H1 (cell line): ENCODE measurements around the gene LGALS1. TPM values are rescaled to one million over a fixed set of nuclear protein-coding genes. Genes with fewer than 3 reads are reported as not detected.

Experiments
- ASH2L ChIP-seq: fragments of 200-600, 300-600 bp; sonication (generic); IDR thresholded peaks from one replicate; pipeline ENCODE4 v1.7.1; 2017; ENCODE audit warnings: low read length
- BCL11A ChIP-seq, 2 experiments: IDR thresholded peaks; one replicate each; pipeline ENCODE4 v1.6.1; 2011; ENCODE audit warnings: low read depth in 2 of 2, low read length in 2 of 2, mild to moderate bottlenecking in 2 of 2
- BRCA1 ChIP-seq: IDR thresholded peaks from 2 replicates; pipeline ENCODE4 v1.6.1; 2012; ENCODE audit warnings: low read depth, low read length, improper control_type of control experiment
- CREB1 ChIP-seq: IDR thresholded peaks from 2 replicates; pipeline ENCODE4 v1.6.1; 2012; ENCODE audit warnings: inconsistent platforms
- CTBP2 ChIP-seq: IDR thresholded peaks from 2 replicates; pipeline ENCODE4 v1.7.0; 2011; ENCODE audit warnings: borderline replicate concordance, mild to moderate bottlenecking, moderate library complexity, mixed read lengths, low read length; ENCODE audit not compliant: insufficient read depth, insufficient read length
- E2F6 ChIP-seq: IDR thresholded peaks from 2 replicates; pipeline ENCODE4 v1.6.1; 2012; ENCODE audit warnings: inconsistent platforms
- GABPA ChIP-seq: IDR thresholded peaks from 2 replicates; pipeline ENCODE4 v1.6.1; 2011; ENCODE audit warnings: mild to moderate bottlenecking, low read length, moderate library complexity, borderline replicate concordance; ENCODE audit not compliant: insufficient read depth
- HDAC2 ChIP-seq, 2 experiments: fragments of 300-600 bp in 1 of 2; sonication (generic) in 1 of 2; IDR thresholded peaks; 2 replicates each; pipeline ENCODE4 v1.6.1; 2011 to 2012; ENCODE audit warnings: low read depth in 2 of 2, low read length in 2 of 2, mild to moderate bottlenecking in 2 of 2, moderate library complexity in 2 of 2, borderline replicate concordance in 1 of 2, inconsistent platforms in 1 of 2
- JUN ChIP-seq: IDR thresholded peaks from 2 replicates; pipeline ENCODE4 v1.6.1; 2011; ENCODE audit warnings: low read depth, mild to moderate bottlenecking, improper control_type of control experiment, low read length
- JUND ChIP-seq: IDR thresholded peaks from 2 replicates; pipeline ENCODE4 v1.6.1; 2011; ENCODE audit warnings: mild to moderate bottlenecking, improper control_type of control experiment, low read length
- RAD21 ChIP-seq, 2 experiments: IDR thresholded peaks in 1 of 2; conservative IDR thresholded peaks in 1 of 2; 2 replicates each; pipeline ENCODE4 v1.6.1; 2011; ENCODE audit warnings: low read depth in 2 of 2, low read length in 2 of 2, improper control_type of control experiment in 1 of 2, inconsistent platforms in 1 of 2, mild to moderate bottlenecking in 1 of 2, moderate library complexity in 1 of 2
- RFX5 ChIP-seq: IDR thresholded peaks from 2 replicates; pipeline ENCODE4 v1.6.1; 2011; ENCODE audit warnings: low read depth, low read length, improper control_type of control experiment, borderline replicate concordance
- RNF2 ChIP-seq: fragments of 200-900, 300-1000 bp; sonication (generic); IDR thresholded peaks from 2 replicates; pipeline ENCODE4 v1.7.1; 2016; ENCODE audit warnings: borderline replicate concordance, low read depth, mild to moderate bottlenecking, antibody characterized with exemption, low read length; ENCODE audit not compliant: poor library complexity, severe bottlenecking; ENCODE audit errors: missing control alignments
- SAP30 ChIP-seq: fragments of 300-600 bp; sonication (generic); IDR thresholded peaks from 2 replicates; pipeline ENCODE4 v1.7.1; 2012; ENCODE audit warnings: low read length, moderate library complexity, mild to moderate bottlenecking, inconsistent platforms; ENCODE audit not compliant: insufficient read depth, insufficient replicate concordance
- SIN3A ChIP-seq, 2 experiments: IDR thresholded peaks in 1 of 2; conservative IDR thresholded peaks in 1 of 2; 2 replicates each; pipeline ENCODE4 v1.6.1; 2011 to 2012; ENCODE audit warnings: low read length in 2 of 2, improper control_type of control experiment in 1 of 2, low read depth in 1 of 2, mild to moderate bottlenecking in 1 of 2
- SP1 ChIP-seq: IDR thresholded peaks from 2 replicates; pipeline ENCODE4 v1.6.1; 2011; ENCODE audit warnings: low read depth, low read length
- SP4 ChIP-seq: IDR thresholded peaks from 2 replicates; pipeline ENCODE4 v1.6.1; 2012; ENCODE audit warnings: low read length, inconsistent platforms
- TBP ChIP-seq: IDR thresholded peaks from 2 replicates; pipeline ENCODE4 v1.6.1; 2011; ENCODE audit warnings: low read depth, low read length, improper control_type of control experiment
- polyA plus RNA-seq, 7 experiments: library from polyadenylated mRNA; depleted of rRNA in 3 of 7; stranded (reverse) in 5 of 7; unstranded in 2 of 7; fragments of >200 nt in 5 of 7; fragments of 200-250 nt in 2 of 7; gene quantifications; 1 replicate in 5 of 7; 2 replicates in 1 of 7; 4 replicates in 1 of 7; pipeline versions ENCODE4 v1.2.1 to v1.2.3, GENCODE V29; 2011 to 2013; ENCODE audit warnings: missing spikeins in 2 of 7, mixed read lengths in 2 of 7
- total RNA-seq: library from RNA; stranded (reverse); fragmentation: NEBNext Ultra II Directional; extraction: Animal tissue kit (Norgen Biotek cat#: 25700); gene quantifications from 2 replicates; pipeline ENCODE4 v1.2.1, GENCODE V29; 2021
- TF ChIP-seq, protein P1 (sequence below), 3 experiments: IDR thresholded peaks; 1 replicate in 2 of 3; 2 replicates in 1 of 3; pipeline versions ENCODE4 v1.5.1 to v1.6.1; 2011; ENCODE audit warnings: low read length in 3 of 3, mild to moderate bottlenecking in 3 of 3, inconsistent platforms in 2 of 3, low read depth in 1 of 3, moderate library complexity in 1 of 3; ENCODE audit not compliant: insufficient read depth in 1 of 3; ENCODE audit errors: control extremely low read depth in 1 of 3

Gene LGALS1
- total and polyA plus RNA-seq, 2 of the 8 experiments (the other 6 are each of a cell fraction or from before 2014, with no cell fraction given): 12.0 to 92.4 TPM

- no peak for TF ChIP-seq SAP30
- no peak for TF ChIP-seq BCL11A (IDR thresholded peaks at IDR 0.05; ENCODE audit: low read depth in 2 of 2, low read length in 2 of 2)
- peak; percentile 78 for TF ChIP-seq JUND
- TF ChIP-seq SP4: no peak
- TF ChIP-seq CREB1: peak; percentile 68; the same call in 1 of the 2 replicates
- TF ChIP-seq SIN3A (conservative IDR thresholded peaks at IDR 0.05 in 1 of 2, IDR thresholded peaks at IDR 0.05 in 1 of 2; ENCODE audit: low read depth in 1 of 2, low read length in 2 of 2): peak in 1 of 2 experiments; percentile 45; a peak in 1 of 4 replicates
- 0 out of 4 replicates have a peak, but pooled peaks of 1 of the 2 experiments have one; percentile 51 for TF ChIP-seq HDAC2 (IDR thresholded peaks at IDR 0.05; ENCODE audit: borderline replicate concordance in 1 of 2, low read depth in 2 of 2, low read length in 2 of 2)
- TF ChIP-seq SP1: peak; percentile 45; the same call in 1 of the 2 replicates
- TF ChIP-seq RAD21 (IDR thresholded peaks at IDR 0.05 in 1 of 2, conservative IDR thresholded peaks at IDR 0.05 in 1 of 2; ENCODE audit: low read depth in 2 of 2, low read length in 2 of 2): no peak
- TF ChIP-seq E2F6: peak; percentile 99
- no peak for TF ChIP-seq TBP
- no peak for TF ChIP-seq CTBP2
- no peak for TF ChIP-seq JUN
- peak; percentile 68 for TF ChIP-seq ASH2L
- no peak for TF ChIP-seq RNF2
- TF ChIP-seq BRCA1: no peak
- TF ChIP-seq, protein P1, sequence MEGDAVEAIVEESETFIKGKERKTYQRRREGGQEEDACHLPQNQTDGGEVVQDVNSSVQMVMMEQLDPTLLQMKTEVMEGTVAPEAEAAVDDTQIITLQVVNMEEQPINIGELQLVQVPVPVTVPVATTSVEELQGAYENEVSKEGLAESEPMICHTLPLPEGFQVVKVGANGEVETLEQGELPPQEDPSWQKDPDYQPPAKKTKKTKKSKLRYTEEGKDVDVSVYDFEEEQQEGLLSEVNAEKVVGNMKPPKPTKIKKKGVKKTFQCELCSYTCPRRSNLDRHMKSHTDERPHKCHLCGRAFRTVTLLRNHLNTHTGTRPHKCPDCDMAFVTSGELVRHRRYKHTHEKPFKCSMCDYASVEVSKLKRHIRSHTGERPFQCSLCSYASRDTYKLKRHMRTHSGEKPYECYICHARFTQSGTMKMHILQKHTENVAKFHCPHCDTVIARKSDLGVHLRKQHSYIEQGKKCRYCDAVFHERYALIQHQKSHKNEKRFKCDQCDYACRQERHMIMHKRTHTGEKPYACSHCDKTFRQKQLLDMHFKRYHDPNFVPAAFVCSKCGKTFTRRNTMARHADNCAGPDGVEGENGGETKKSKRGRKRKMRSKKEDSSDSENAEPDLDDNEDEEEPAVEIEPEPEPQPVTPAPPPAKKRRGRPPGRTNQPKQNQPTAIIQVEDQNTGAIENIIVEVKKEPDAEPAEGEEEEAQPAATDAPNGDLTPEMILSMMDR (IDR thresholded peaks at IDR 0.05; ENCODE audit: control extremely low read depth in 1 of 3, insufficient read depth in 1 of 3, low read depth in 1 of 3, low read length in 3 of 3): no peak
- no peak for TF ChIP-seq GABPA
- no peak for TF ChIP-seq RFX5
These were observed 1.5 kb downstream of the LGALS1 start (continued) for GRCh38 chr22:37676736-37677492.
